A204.1 (cell line): Measurements from ENCODE around the gene QRICH2.
"Not testable (repeated sequence)": the region's sequence is repeated elsewhere in the genome, so short reads cannot be mapped to it uniquely, and the experiment has no call there.

ENCODE experiments used
- FAIRE-seq: peaks from 2 replicates; lab custom pipeline; 2012; peaks lifted over from hg19 to GRCh38; lab: Jason Lieb, UNC

Gene QRICH2, protein sequence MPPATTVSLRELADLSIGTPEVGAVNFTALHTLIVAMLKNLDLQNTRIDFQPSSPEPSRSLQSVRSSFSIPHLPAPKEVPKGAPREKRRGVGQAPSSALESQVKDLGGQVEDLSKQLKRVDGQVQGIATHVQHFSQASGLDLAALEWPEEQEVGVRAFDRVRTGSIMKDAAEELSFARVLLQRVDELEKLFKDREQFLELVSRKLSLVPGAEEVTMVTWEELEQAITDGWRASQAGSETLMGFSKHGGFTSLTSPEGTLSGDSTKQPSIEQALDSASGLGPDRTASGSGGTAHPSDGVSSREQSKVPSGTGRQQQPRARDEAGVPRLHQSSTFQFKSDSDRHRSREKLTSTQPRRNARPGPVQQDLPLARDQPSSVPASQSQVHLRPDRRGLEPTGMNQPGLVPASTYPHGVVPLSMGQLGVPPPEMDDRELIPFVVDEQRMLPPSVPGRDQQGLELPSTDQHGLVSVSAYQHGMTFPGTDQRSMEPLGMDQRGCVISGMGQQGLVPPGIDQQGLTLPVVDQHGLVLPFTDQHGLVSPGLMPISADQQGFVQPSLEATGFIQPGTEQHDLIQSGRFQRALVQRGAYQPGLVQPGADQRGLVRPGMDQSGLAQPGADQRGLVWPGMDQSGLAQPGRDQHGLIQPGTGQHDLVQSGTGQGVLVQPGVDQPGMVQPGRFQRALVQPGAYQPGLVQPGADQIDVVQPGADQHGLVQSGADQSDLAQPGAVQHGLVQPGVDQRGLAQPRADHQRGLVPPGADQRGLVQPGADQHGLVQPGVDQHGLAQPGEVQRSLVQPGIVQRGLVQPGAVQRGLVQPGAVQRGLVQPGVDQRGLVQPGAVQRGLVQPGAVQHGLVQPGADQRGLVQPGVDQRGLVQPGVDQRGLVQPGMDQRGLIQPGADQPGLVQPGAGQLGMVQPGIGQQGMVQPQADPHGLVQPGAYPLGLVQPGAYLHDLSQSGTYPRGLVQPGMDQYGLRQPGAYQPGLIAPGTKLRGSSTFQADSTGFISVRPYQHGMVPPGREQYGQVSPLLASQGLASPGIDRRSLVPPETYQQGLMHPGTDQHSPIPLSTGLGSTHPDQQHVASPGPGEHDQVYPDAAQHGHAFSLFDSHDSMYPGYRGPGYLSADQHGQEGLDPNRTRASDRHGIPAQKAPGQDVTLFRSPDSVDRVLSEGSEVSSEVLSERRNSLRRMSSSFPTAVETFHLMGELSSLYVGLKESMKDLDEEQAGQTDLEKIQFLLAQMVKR (N-terminal part only)

DNA sequence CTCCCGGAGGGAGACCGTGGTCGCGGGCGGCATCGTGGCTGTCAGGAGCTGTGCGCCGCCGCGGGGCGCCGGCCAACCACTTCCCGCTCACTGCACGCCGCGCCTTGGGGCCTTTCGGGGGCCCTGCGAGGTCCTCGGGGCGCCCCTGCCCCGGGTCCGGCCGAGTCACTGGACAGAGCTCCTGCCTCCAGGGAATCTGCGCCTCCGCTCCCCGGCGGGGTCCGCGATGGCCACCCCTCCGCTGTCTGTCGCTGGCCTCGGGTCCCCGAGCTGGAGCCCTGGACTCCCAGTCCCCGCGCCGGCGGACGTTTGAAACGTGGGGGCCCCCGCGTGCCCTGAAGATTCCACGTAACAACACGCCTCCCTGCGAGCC, at the start of gene QRICH2:
Gene QRICH2 (minus strand): TSS at position 311 of the 373 bp plus-strand sequence. CDS start 278 bp downstream, at position 33.
- FAIRE-seq: no peak

DNA sequence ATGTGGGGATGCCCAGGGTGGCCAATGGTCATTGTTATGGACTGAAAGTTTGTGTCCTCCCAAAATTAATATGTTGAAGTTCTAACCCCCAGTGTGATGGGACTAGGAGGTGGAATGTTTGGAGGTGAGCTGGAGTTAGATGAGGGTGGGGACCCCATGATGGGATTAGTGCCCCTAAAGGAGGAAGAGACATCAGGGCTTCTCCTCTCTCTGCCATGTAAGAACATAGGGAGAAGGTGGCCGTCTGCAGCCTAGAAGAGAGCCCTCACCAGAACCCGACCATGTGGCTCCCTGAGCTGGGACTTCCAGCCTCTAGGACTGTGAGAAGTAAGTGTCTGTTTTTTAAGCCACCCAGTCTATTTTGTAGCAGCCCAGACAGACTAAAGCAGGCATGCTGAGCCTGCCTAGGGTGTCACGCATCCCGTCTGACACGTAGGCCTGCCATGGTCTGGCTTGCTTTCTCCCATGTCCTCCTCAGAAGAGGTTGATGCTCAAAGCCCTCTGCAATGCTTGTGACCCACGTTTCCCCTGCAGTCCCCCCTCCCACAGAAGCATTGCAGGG, 49.6 kb upstream of the QRICH2 start:
- FAIRE-seq: no peak

- no peak for FAIRE-seq
Measured at GRCh38 chr17:76356803-76357456, 48.9 kb upstream of the QRICH2 start.

GRCh38 chr17:76354747-76355310, 46.8 kb upstream of the QRICH2 start:
- FAIRE-seq: no peak

- FAIRE-seq: no peak
Measured at GRCh38 chr17:76354317-76354729, 46.2 kb upstream of the QRICH2 start.

GRCh38 chr17:76353599-76354316, 45.7 kb upstream of the QRICH2 start, which contains the start of gene PRPSAP1:
Gene PRPSAP1 (minus strand): TSS chr17:76353916. CDS start chr17:76353703, 213 bp downstream.
- peak; percentile 16 for FAIRE-seq

DNA sequence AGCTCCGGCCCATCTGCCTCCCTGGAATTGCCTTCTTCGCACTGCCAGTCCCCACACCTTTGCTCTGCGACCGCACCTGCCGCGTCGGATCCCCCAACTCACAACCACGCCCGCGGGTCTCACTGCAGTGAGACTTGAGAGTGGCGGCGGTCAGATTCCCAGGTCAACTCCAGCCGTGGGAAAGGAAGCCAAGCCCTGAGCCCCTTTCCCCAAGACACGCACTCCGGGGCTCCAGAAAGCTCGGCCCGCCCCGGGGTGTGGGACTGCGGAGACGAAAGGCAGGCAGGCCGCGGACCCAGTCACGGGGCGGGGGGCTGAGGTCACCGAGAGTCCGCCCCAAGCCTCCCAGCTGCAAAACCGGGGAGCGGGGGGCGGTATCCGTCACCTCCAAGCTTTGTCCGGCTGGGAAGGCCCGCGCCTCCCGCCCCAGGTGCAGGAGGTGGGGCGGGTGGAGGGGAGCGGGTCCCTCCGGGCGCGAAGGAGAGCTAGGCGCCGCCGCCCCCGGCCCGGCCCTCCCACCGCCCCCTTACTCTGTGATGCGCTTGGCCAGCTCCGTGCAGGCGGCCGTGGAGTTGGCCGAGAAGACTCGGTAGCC, 45.0 kb upstream of the QRICH2 start:
- FAIRE-seq: no peak

DNA sequence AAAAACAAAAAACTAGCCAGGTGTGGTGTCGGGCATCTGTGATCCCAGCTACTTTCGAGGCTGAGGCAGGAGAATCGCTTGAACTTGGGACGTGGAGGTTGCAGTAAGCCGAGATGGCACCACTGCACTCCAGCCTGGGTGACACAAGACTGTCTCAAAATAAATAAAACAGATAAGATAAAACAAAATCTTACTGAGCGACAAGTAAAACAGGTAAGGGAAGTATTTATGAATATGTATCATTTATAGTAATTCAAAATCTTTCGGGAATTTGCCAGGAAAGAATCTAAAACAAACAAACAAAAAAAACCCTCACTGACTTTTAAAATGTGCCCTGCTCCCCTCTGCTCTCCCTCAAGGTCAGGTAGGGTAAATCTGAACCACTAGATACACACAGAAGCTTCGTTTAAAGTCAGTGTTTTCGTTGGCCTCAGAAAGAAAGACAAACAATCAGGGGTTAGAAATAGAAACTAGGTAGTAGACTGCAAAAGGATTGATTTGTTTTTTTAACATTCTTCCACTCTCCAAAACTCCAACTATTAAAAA, 43.5 kb upstream of the QRICH2 start:
- no peak for FAIRE-seq

DNA sequence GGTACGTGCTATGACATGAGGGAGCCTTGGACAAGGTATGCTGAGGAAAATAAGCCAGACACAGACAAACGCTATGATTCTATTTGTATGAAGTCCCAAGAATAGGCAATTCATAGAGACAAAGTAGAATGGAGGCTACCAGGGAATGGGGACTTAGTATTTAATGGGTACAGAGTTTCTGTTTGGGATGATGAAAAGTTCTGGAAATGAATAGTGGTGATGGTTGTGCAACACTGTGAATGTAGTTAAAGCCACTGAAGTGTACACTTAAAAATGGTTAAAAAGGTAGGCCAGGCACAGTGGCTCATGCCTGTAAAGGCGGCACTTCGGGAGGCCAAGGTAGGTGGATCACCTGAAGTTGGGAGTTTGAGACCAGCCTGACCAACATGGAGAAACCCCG, 42.4 kb upstream of the QRICH2 start:
- no peak for FAIRE-seq

DNA sequence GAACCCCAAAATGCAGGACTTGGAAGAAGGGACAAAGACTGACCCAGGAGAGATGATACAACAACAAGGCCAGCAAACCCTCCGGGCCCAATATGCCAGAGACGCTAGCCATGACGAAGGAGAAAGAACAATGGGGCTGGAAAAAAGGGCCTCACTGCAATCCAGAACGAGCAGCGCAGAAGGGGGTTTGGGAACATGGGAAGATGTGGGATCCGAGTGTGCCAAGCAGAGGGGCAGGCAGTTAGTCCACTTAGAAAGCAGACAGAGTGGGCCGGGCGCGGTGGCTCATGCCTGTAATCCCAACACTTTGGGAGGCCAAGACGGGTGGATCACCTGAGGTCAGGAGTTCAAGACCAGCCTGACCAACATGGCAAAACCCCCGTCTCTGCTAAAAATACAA, 38.9 kb upstream of the QRICH2 start:
- not testable (repeated sequence) for FAIRE-seq

DNA sequence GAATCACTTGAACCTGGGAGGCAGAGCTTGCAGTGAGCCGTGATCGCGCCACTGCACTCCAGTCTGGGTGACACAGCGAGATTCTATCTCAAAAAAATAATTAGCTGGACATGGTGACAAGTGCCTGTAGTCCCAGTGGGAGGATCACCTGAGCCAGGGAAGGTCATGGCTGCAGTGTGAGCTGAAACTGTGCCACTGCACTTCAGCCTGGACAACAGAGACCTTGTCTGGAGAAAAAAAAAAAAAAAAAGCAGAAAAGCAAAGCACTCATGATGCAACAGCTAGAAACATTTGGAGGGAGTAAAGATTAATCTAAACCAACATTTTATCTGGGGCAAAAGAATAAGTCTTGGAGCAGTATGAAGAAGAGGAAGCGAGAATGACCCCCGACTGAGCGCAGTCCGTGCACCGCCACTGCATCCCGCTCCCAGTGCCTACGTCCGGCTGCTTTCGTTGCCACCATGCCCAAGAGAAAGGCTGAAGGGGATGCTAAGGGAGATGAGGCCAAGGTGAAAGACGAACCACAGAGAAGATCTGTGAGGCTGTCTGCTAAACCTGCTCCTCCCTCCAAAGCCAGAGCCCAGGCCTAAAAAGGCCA, 37.4 kb upstream of the QRICH2 start:
- no peak for FAIRE-seq

DNA sequence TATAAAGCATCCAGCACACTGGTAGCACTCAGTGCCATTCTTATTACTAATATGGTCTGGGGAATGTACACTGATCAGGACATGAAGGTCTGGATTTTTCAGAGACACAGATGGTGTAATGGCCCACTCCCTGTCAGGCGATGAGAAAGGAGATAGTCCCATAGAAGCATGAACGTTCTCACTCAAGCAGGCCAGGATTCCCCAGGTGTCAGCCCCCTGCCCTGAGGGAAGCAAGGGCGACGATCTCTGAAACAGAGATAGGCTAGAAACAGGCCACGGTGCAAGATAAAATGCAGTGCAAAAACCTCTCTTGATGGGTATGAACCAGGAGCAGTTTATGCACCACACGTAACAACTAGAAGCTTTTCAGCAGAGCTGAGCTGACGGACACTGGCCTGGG, 35.0 kb upstream of the QRICH2 start:
- no peak for FAIRE-seq

GRCh38 chr17:76341301-76341700, 33.2 kb upstream of the QRICH2 start:
- no peak for FAIRE-seq

GRCh38 chr17:76337413-76337777, 29.3 kb upstream of the QRICH2 start:
- no peak for FAIRE-seq

DNA sequence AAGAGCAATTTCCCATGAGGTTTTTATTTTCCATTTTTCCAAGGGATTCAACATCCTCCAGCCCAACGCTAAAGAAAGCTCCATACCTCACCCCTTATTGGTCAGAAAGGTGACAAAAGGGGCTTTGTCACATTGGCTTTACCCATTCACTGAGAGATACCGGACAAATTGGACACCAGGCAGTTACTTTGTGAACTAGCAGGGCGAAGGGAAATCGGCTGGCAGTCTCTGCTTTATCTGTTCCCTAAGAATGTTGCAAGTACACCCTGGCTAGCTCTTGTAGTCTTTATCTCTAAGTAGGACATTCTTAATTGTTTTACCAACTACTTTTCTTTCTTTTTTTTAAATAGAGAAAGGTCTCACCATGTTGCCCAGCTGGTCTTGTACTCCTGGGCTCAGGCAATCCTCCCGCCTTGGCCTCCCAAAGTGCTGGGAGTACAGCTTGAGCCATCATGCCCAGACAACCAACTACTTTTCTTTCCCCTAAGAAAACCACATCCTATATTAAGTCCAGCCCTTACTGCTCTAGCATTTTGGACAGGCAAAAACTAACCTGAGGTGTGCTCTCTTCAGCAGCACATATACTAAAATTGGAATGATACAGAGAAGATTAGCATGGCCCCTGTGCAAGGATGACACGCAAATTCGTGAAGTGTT, 28.8 kb upstream of the QRICH2 start:
- no peak for FAIRE-seq

DNA sequence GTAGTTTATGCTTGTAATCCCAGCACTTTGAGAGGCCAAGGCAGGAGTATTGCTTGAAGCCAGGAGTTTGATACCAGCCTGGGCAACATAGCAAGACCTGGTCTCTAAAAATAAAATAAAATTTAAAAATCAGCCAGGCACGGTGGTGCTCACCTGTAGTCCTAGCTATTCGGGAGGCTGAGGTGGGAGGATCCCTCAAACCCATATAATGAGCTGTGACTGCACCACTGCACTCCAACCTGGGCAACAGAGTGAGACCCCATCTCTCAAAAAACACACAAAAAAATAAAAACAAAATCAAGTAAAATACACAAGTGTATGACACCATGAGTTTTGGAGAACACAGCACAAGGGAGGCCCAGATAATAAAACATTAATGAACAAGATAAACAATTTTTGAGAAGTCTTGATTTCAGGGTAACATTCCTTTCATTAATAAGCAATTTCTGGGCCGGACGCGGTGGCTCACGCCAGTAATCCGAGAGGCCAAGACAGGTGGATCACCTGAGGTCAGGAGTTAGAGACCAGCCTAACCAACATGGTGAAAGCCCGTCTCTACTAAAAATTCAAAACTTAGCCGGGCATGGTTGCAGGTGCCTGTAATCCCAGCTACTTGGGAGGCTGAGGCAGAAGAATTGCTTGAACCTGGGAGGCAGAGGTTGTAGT, 27.8 kb upstream of the QRICH2 start:
- no peak for FAIRE-seq

GRCh38 chr17:76333673-76334505, 25.8 kb upstream of the QRICH2 start:
- FAIRE-seq: no peak
